Activated naive CD4-positive, alpha-beta T cell treated with anti-CD3 and anti-CD28 coated beads, Interleukin-2, amount 50 U/mL, for 16 hours (primary cell): ENCODE measurements around the gene ABHD8.
A peak's percentile ranks its signal among the peaks of the same experiment; 100 is the strongest.

Experiments used
- DNase-seq: peaks from one replicate; pipeline ENCODE4 v3.0.0-alpha.2; 2020

The ABHD8 gene

GRCh38 chr19:17262557-17262956, 40.7 kb downstream of the ABHD8 start:
- no peak for DNase-seq

- peak; percentile 90 for DNase-seq
Observed at GRCh38 chr19:17260842-17261325, 42.3 kb downstream of the ABHD8 start.

- no peak for DNase-seq
Observed at GRCh38 chr19:17259934-17260333, 43.3 kb downstream of the ABHD8 start.

- DNase-seq, result no peak
Observed at GRCh38 chr19:17259118-17259780, 44.0 kb downstream of the ABHD8 start.

GRCh38 chr19:17256130-17256529, 47.1 kb downstream of the ABHD8 start:
- no peak for DNase-seq

GRCh38 chr19:17255150-17255621, 48.0 kb downstream of the ABHD8 start:
- no peak for DNase-seq

- DNase-seq, result no peak
Observed at GRCh38 chr19:17254636-17255035, 48.6 kb downstream of the ABHD8 start.

GRCh38 chr19:17249887-17250548, 53.2 kb downstream of the ABHD8 start:
- no peak for DNase-seq

- no peak for DNase-seq
Observed at GRCh38 chr19:17248011-17248776, 55.0 kb downstream of the ABHD8 start.

GRCh38 chr19:17246681-17247425, 56.4 kb downstream of the ABHD8 start:
- no peak for DNase-seq

GRCh38 chr19:17245535-17245984, 57.7 kb downstream of the ABHD8 start, which contains the start of gene NR2F6:
NR2F6 (minus strand) TSS chr19:17245919; CDS start chr19:17245220, 699 bp downstream.
- no peak for DNase-seq

- no peak for DNase-seq
Observed at GRCh38 chr19:17244618-17245534, 58.3 kb downstream of the ABHD8 start.

GRCh38 chr19:17243830-17244617, 59.2 kb downstream of the ABHD8 start:
- no peak for DNase-seq

- DNase-seq, result no peak
Observed at GRCh38 chr19:17243211-17243829, 59.9 kb downstream of the ABHD8 start.

- no peak for DNase-seq
Observed at GRCh38 chr19:17242431-17243208, 60.6 kb downstream of the ABHD8 start.
